Sigmoid colon (tissue), 7 donors: ENCODE measurements around the gene AGR3. TPM values are rescaled to one million over a fixed set of nuclear protein-coding genes. Genes with fewer than 3 reads are reported as not detected.
A peak's percentile ranks its signal among the peaks of the same experiment; 100 is the strongest.

ENCODE experiments used
- DNase-seq: peaks from one replicate; pipeline ENCODE4 v3.0.0-alpha.2; 2019
- H3K27ac ChIP-seq, 4 donors: fragments of 200-600 bp; sonication (generic); one replicate each; pipeline ENCODE4 v1.5.1; 2016 to 2019; ENCODE audit warnings: mild to moderate bottlenecking in 1 of 4
- H3K27me3 ChIP-seq, 3 donors: fragments of 200-600 bp; sonication (generic); one replicate each; pipeline ENCODE4 v1.5.1; 2019; ENCODE audit warnings: mild to moderate bottlenecking in 1 of 3
- H3K36me3 ChIP-seq, 4 donors: fragments of 200-600 bp; sonication (generic); one replicate each; pipeline ENCODE4 v1.5.1; 2016 to 2019
- H3K4me1 ChIP-seq, 4 donors: fragments of 200-600 bp; sonication (generic); one replicate each; pipeline ENCODE4 v1.5.1; 2017 to 2019
- H3K4me3 ChIP-seq, 4 donors: fragments of 200-600 bp; sonication (generic); one replicate each; pipeline ENCODE4 v1.5.1; 2017 to 2019; ENCODE audit warnings: mild to moderate bottlenecking in 2 of 4, moderate library complexity in 1 of 4
- H3K9me3 ChIP-seq, 4 donors: fragments of 200-600 bp in 3 of 4; sonication (generic) in 3 of 4; one replicate each; pipeline versions ENCODE4 v1.5.1 to v1.6.1; 2013 to 2019
- EP300 ChIP-seq, 4 donors: sonication (generic); formaldehyde crosslinking; IDR thresholded peaks; one replicate each; pipeline ENCODE4 v1.6.1; 2017; ENCODE audit warnings: antibody characterized with exemption in 4 of 4
- POLR2A ChIP-seq, 2 donors: fragments of 450-650 bp; IDR thresholded peaks; one replicate each; pipeline ENCODE4 v1.6.1; 2016; ENCODE audit warnings: antibody characterized with exemption in 2 of 2, mild to moderate bottlenecking in 2 of 2, moderate library complexity in 2 of 2
- POLR2AphosphoS5 ChIP-seq, 4 donors: sonication (generic); formaldehyde crosslinking; IDR thresholded peaks; one replicate each; pipeline ENCODE4 v1.6.1; 2017; ENCODE audit warnings: antibody characterized with exemption in 4 of 4
- WGBS, 2 donors: extraction: QIAGEN DNeasy Blood & Tissue Kit; methylation state at CpG; one replicate each; pipeline ENCODE4 v1.1.7; 2013; 5-methylcytosine and 5-hydroxymethylcytosine counted together
- intact Hi-C: fragments of 100-400 bp; cut with DNase I; formaldehyde crosslinking; loops from one replicate; pipeline ENCODE4 v1.15.1; 2023
- polyA plus RNA-seq, 3 donors: library from polyadenylated mRNA; stranded (reverse); fragments of 200-250 nt; gene quantifications; one replicate each; pipeline ENCODE4 v1.2.3, GENCODE V29; 2013
- total RNA-seq, 4 donors: library from RNA; depleted of rRNA; stranded (reverse); fragments of >200 nt; gene quantifications; one replicate each; pipeline ENCODE4 v1.1.0, GENCODE V29; 2016
- TF ChIP-seq, protein P1 (sequence below), 4 experiments: fragments of 450-650 bp in 3 of 4; fragments of 200-600 bp in 1 of 4; IDR thresholded peaks; one replicate each; pipeline ENCODE4 v1.5.1; 2016 to 2019; ENCODE audit warnings: antibody characterized with exemption in 4 of 4, mild to moderate bottlenecking in 3 of 4, moderate library complexity in 2 of 4
- donor health status: healthy with polysubstance abuse.
- donor health status: Bipolar disorder and iron deficiency.
- donor health status: healthy.

AGR3 gene
- total and polyA plus RNA-seq, 7 donors: 4.6 to 216 (median 173) TPM; not detected in 3

DNA sequence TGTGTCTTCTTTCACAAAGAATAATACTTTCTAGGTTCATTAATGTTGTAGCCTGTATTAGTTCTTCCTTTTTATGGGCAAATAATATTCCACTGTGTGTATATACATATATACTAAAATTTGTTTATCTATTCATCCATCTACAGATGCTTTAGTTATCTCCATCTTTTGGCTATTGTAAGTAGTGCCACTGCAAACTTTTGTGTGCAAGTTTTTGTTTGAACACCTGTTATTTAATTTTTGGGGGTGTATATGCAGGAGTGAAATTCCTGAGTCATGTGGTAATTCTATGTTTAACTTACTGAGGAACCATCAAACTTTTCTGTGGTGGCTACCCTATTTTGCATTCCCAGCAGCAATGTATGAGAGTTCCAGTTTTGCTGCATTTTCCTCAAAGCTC, 37.7 kb upstream of the AGR3 start:
- TF ChIP-seq, protein P1, sequence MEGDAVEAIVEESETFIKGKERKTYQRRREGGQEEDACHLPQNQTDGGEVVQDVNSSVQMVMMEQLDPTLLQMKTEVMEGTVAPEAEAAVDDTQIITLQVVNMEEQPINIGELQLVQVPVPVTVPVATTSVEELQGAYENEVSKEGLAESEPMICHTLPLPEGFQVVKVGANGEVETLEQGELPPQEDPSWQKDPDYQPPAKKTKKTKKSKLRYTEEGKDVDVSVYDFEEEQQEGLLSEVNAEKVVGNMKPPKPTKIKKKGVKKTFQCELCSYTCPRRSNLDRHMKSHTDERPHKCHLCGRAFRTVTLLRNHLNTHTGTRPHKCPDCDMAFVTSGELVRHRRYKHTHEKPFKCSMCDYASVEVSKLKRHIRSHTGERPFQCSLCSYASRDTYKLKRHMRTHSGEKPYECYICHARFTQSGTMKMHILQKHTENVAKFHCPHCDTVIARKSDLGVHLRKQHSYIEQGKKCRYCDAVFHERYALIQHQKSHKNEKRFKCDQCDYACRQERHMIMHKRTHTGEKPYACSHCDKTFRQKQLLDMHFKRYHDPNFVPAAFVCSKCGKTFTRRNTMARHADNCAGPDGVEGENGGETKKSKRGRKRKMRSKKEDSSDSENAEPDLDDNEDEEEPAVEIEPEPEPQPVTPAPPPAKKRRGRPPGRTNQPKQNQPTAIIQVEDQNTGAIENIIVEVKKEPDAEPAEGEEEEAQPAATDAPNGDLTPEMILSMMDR (IDR thresholded peaks at IDR 0.05): no peak
- TF ChIP-seq POLR2AphosphoS5 (IDR thresholded peaks at IDR 0.05) (no peak), POLR2A (IDR thresholded peaks at IDR 0.05) (no peak), EP300 (IDR thresholded peaks at IDR 0.05) (no peak)
- H3K9me3 ChIP-seq: no peaks in the 10 kb centered on the region
- no peak overlapping the region for H3K4me3 ChIP-seq
- H3K27ac ChIP-seq: no peak overlapping the region
- intact Hi-C loops: loop anchor here (10.0 kb wide), 3 partner anchors 55 to 315 kb away; partner anchors contain the start of gene AGR2
- no peak for DNase-seq
- H3K27me3 ChIP-seq: no peaks in the 10 kb centered on the region
- H3K36me3 ChIP-seq: no peaks in the 10 kb centered on the region
- H3K4me1 ChIP-seq: peaks cover 0 to 12% (median 10%) of the 10 kb centered on the region in 4 donors

DNA sequence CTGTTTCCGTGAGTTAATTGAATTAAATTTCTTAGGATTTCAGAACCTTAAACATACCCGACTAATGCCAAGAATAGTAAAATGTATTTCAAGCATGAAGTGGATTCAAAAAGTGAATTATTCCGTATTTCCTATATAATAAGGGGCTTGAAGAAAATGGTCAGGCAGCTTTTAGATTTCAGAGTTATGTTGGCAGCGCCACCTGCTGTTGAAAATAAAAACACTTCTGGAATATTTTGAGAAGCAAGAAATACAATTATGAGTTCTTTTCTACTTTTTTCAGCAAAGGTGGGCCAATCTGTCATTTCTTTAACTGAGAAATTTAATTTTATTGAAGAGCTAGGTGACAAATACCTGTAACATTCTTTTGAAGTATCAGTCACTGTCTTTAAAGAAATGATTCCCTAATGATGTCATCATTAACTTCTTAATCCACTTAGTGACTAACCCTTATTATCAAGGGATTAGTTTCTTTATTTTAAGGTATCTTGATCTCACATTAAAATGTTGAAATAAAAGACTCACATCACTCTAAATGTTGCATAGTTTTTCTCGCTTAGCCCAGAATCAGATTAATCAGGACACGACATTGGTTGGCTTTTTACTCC, 36.6 kb upstream of the AGR3 start:
- H3K36me3 ChIP-seq: no peaks in the 10 kb centered on the region
- H3K9me3 ChIP-seq: no peaks in the 10 kb centered on the region
- intact Hi-C loops: loop anchor here (10.0 kb wide), 3 partner anchors 56 to 314 kb away; partner anchors contain the start of gene AGR2
- 49 to 52% methylated on average over 6 of the region's 6 CpGs for WGBS, 2 donors
- no peak for TF ChIP-seq EP300 (IDR thresholded peaks at IDR 0.05)
- TF ChIP-seq, protein P1 (IDR thresholded peaks at IDR 0.05): peak; percentile 28 to 63 (median 51)
- no peaks in the 10 kb centered on the region for H3K27me3 ChIP-seq
- H3K4me3 ChIP-seq: no peak overlapping the region
- H3K27ac ChIP-seq: no peak overlapping the region
- H3K4me1 ChIP-seq: peaks cover 0 to 12% (median 10%) of the 10 kb centered on the region in 4 donors
- DNase-seq: no peak

DNA sequence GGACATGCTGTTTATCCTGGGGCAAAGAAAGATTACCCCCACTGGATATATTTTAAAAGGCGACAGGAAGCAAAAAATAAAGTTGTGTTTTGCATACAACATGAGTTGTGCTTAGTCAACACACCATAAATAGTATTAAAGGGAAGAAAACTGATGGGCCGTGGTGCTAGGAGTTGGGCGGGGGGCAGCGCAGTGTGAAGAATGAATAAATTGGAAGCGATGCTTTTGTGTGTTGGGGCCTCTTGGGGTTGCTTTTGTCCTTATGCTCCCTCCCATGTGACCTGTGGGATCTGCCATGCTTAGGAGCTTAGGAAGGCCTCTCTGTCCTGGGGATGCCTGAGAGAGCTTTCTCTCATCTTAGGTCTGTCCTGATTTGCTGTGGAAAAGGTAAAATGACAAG, 35.0 kb upstream of the AGR3 start:
- intact Hi-C loops: loop anchor here (10.0 kb wide), 3 partner anchors 58 to 312 kb away; partner anchors contain the start of gene AGR2
- Histone ChIP-seq H3K36me3 (no peaks in the 10 kb centered on the region), H3K27me3 (no peaks in the 10 kb centered on the region), H3K9me3 (no peaks in the 10 kb centered on the region), H3K4me3 (no peak overlapping the region), H3K27ac (peak overlapping the region in 2 of 4 donors; percentile 22 to 52), H3K4me1 (peaks cover 0 to 12% (median 10%) of the 10 kb centered on the region in 4 donors)
- WGBS, 2 donors: 90 to 93% methylated on average over 5 of the region's 5 CpGs
- TF ChIP-seq, protein P1 (IDR thresholded peaks at IDR 0.05): no peak
- no peak for TF ChIP-seq EP300 (IDR thresholded peaks at IDR 0.05)
- no peak for TF ChIP-seq POLR2A (IDR thresholded peaks at IDR 0.05)
- TF ChIP-seq POLR2AphosphoS5 (IDR thresholded peaks at IDR 0.05): no peak
- no peak for DNase-seq

DNA sequence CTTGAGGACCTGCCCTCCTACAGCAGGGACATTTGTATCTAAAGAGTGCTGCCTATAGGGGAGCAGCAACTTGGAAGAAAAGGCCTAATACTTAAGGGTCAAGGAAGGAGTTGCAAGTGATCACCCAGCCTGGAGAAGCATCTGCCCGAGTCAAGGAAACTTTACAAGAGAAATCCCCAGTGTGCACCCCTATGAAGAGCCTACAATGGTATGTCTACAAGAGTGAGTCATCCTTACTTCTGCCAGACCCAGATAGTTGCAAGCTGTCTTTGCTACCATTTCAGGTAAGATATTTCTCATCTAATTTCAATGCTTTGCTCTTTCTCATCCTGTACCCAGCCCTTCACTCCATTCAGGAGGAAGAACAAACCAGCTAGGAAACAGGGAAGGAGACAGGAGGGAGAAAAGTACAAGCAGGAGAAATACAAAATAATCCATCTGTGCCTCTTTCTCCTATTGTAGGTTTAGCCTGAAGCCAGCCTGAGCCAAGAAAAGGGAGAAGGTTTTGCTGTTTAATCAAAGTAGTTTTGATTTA, 34.4 kb upstream of the AGR3 start:
- Histone ChIP-seq H3K27ac (peak overlapping the region in 2 of 4 donors; percentile 22 to 52), H3K4me3 (no peak overlapping the region), H3K36me3 (no peaks in the 10 kb centered on the region), H3K27me3 (no peaks in the 10 kb centered on the region), H3K9me3 (no peaks in the 10 kb centered on the region), H3K4me1 (peaks cover 0 to 12% (median 10%) of the 10 kb centered on the region in 4 donors)
- TF ChIP-seq POLR2A (IDR thresholded peaks at IDR 0.05): no peak
- TF ChIP-seq EP300 (IDR thresholded peaks at IDR 0.05): no peak
- TF ChIP-seq POLR2AphosphoS5 (IDR thresholded peaks at IDR 0.05): no peak
- TF ChIP-seq, protein P1 (IDR thresholded peaks at IDR 0.05): no peak
- DNase-seq: no peak
- intact Hi-C loops: loop anchor here (10.0 kb wide), 3 partner anchors 59 to 311 kb away; partner anchors contain the start of gene AGR2
- 65 to 81% methylated on average over 1 of the region's 1 CpG for WGBS, 2 donors
